Measurements from ENCODE around the gene GP1BB. TPM values are rescaled to one million over a fixed set of nuclear protein-coding genes. Genes with fewer than 3 reads are reported as not detected.

GP1BB gene
- total and polyA plus RNA-seq, 2 of the 13 experiments (the other 11 are each of a cell fraction or from before 2014, with no cell fraction given), result not detected

GRCh38 chr22:19740586-19740985 is 17.2 kb downstream of the GP1BB start:
- in situ Hi-C loops (cut with HindIII; ENCODE audit: extremely low pct_ligation_motif_present, low pct_unique_long_range_greater_than_20kb) (no loop called here), intact Hi-C loops (cut with micrococcal nuclease; ENCODE audit: unreplicated experiment) (no loop called here)
- TF ChIP-seq RARG (CRISPR knock-in tag; IDR thresholded peaks at IDR 0.05; ENCODE audit: low read depth) (no peak), ZNF34 (CRISPR knock-in tag; IDR thresholded peaks at IDR 0.05; ENCODE audit: borderline replicate concordance) (no peak), PBX3 (CRISPR knock-in tag; IDR thresholded peaks at IDR 0.05; ENCODE audit: borderline replicate concordance) (no peak), ZNF784 (CRISPR knock-in tag; IDR thresholded peaks at IDR 0.05; ENCODE audit: borderline replicate concordance) (no peak), ELK4 (CRISPR knock-in tag; IDR thresholded peaks at IDR 0.05; ENCODE audit: borderline replicate concordance) (no peak), ZBTB8A (CRISPR knock-in tag; IDR thresholded peaks at IDR 0.05; ENCODE audit: borderline replicate concordance, low read depth) (no peak), ZNF713 (CRISPR knock-in tag; IDR thresholded peaks at IDR 0.05) (no peak), FOXA1 (IDR thresholded peaks at IDR 0.05) (no peak), FOXA1 (CRISPR knock-in tag; IDR thresholded peaks at IDR 0.05) (no peak), DNMT1 (CRISPR knock-in tag; IDR thresholded peaks at IDR 0.05) (no peak), ZC3H4 (CRISPR knock-in tag; IDR thresholded peaks at IDR 0.05; ENCODE audit: borderline replicate concordance) (no peak)
- no peak overlapping the region for H3K4me3 ChIP-seq (replicated peaks in 1 of 3; ENCODE audit: insufficient read depth in 1 of 3, low read depth in 2 of 3, low read length in 3 of 3)
- CTCF ChIA-PET (ENCODE audit: low intra/inter-chr PET ratio, low total read pairs), result no interaction called here
- no peaks in the 10 kb centered on the region for H3K79me2 ChIP-seq (ENCODE audit: insufficient read depth, low read length)
- ATAC-seq, result no peak
- H3K9me3 ChIP-seq (ENCODE audit: low read length), result no peaks in the 10 kb centered on the region
- peaks cover 10 to 80% of the 10 kb centered on the region in 2 experiments for H3K27me3 ChIP-seq (ENCODE audit: control insufficient read depth in 1 of 2, insufficient read depth in 2 of 2, low read length in 2 of 2)
- peaks cover 13% of the 10 kb centered on the region for H3K4me1 ChIP-seq (ENCODE audit: insufficient read depth, low read length)
- FAIRE-seq, result no peak
- no peak overlapping the region for H3K27ac ChIP-seq (ENCODE audit: extremely low read length, insufficient read depth, low read length)
- 10% methylated on average over 2 of the region's 15 CpGs for WGBS (ENCODE audit: low lambda C conversion rate)
- no peak for DNase-seq (ENCODE audit: low spot score)
- H4K20me1 ChIP-seq (ENCODE audit: insufficient read depth, low read length), result peaks cover 3% of the 10 kb centered on the region; the same call in 1 of the 2 replicates
- H3K4me2 ChIP-seq (ENCODE audit: low read depth, low read length), result no peak overlapping the region
- BruUV-seq (replicated peaks), result no TSS peak
- H2AFZ ChIP-seq (ENCODE audit: low read length), result no peak overlapping the region
- POLR2A ChIA-PET, result no interaction called here
- H3K9ac ChIP-seq (ENCODE audit: insufficient read depth, low read depth, low read length), result no peak overlapping the region
- H3K36me3 ChIP-seq (replicated peaks in 1 of 2; ENCODE audit: control insufficient read depth in 1 of 2, insufficient read depth in 2 of 2, low read length in 2 of 2), result no peaks in the 10 kb centered on the region

Measured in HepG2 (cell line).